Gastrocnemius medialis (tissue), 4 donors: ENCODE data around the gene TKTL1.

Source experiments
- POLR2A ChIP-seq, 2 donors: fragments of 450-650 bp; IDR thresholded peaks; one replicate each; pipeline ENCODE4 v1.6.1; 2017; ENCODE audit warnings: antibody characterized with exemption in 2 of 2, mild to moderate bottlenecking in 2 of 2, moderate library complexity in 2 of 2
- TF ChIP-seq, protein P1 (sequence below), 5 experiments: fragments of 450-650 bp in 3 of 5; fragments of 200-600 bp in 2 of 5; sonication (generic) in 2 of 5; IDR thresholded peaks in 4 of 5; conservative IDR thresholded peaks in 1 of 5; 1 replicate in 4 of 5; 2 replicates in 1 of 5; pipeline ENCODE4 v1.5.1; 2016 to 2019; ENCODE audit warnings: antibody characterized with exemption in 5 of 5, mild to moderate bottlenecking in 3 of 5, moderate library complexity in 3 of 5

- TF ChIP-seq, protein P1, sequence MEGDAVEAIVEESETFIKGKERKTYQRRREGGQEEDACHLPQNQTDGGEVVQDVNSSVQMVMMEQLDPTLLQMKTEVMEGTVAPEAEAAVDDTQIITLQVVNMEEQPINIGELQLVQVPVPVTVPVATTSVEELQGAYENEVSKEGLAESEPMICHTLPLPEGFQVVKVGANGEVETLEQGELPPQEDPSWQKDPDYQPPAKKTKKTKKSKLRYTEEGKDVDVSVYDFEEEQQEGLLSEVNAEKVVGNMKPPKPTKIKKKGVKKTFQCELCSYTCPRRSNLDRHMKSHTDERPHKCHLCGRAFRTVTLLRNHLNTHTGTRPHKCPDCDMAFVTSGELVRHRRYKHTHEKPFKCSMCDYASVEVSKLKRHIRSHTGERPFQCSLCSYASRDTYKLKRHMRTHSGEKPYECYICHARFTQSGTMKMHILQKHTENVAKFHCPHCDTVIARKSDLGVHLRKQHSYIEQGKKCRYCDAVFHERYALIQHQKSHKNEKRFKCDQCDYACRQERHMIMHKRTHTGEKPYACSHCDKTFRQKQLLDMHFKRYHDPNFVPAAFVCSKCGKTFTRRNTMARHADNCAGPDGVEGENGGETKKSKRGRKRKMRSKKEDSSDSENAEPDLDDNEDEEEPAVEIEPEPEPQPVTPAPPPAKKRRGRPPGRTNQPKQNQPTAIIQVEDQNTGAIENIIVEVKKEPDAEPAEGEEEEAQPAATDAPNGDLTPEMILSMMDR (IDR thresholded peaks at IDR 0.05 in 4 of 5, conservative IDR thresholded peaks at IDR 0.05 in 1 of 5): no peak
- TF ChIP-seq POLR2A (IDR thresholded peaks at IDR 0.05): no peak
Measured at GRCh38 chrX:154355776-154356140, 60.2 kb downstream of the TKTL1 start.
